ENCODE results near the gene PNPLA2.

Gene PNPLA2

DNA sequence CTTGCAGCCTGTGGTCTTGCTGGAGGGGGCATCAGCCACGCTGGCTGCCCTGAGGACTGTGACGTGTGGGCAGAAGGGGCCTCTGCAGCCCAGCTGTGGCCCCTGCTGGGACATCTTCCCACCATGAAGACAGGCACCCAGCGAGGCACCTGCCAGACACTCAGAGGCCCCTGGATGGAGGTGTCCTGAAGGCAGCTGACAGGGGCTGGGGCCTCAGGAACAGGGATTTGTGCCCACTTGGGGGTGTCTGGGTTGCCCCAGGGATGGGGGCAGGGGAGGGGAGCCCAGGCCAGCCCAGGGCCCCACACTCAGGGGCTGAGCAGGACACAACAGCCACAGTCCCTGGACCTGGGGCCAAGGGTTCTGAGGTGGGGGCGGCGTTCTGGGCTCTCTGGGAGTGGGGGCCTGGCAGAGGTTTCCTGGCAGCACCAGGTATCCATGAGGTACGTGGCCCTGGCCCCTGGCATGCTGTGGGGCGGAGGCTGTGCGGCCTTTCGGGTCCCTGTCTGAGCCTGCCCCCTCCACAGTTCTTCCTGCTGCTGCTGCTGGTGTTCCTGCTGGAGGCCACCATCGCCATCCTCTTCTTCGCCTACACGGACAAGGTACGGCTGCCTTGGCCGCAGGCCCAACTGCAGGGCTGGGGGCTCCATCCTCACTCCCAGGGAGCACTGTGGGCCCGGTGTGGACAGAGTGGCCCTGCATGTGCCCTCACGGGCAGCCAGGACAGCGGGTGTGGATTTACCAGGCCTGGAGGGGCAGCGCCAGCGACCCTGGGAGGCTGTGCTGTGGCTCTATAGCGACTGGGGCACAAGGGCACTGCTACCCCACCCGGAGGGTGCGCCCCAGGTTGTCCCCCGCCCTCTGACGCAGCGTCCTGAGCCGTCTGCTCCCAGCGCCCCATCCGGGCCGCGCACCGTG is 45.5 kb downstream of the PNPLA2 start:
- TF ChIP-seq, protein P1, sequence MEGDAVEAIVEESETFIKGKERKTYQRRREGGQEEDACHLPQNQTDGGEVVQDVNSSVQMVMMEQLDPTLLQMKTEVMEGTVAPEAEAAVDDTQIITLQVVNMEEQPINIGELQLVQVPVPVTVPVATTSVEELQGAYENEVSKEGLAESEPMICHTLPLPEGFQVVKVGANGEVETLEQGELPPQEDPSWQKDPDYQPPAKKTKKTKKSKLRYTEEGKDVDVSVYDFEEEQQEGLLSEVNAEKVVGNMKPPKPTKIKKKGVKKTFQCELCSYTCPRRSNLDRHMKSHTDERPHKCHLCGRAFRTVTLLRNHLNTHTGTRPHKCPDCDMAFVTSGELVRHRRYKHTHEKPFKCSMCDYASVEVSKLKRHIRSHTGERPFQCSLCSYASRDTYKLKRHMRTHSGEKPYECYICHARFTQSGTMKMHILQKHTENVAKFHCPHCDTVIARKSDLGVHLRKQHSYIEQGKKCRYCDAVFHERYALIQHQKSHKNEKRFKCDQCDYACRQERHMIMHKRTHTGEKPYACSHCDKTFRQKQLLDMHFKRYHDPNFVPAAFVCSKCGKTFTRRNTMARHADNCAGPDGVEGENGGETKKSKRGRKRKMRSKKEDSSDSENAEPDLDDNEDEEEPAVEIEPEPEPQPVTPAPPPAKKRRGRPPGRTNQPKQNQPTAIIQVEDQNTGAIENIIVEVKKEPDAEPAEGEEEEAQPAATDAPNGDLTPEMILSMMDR (IDR thresholded peaks at IDR 0.05; ENCODE audit: extremely low read depth, missing control alignments): no peak
- no peak for DNase-seq (ENCODE audit: low spot score)

GRCh38 chr11:864898-865297 is 46.2 kb downstream of the PNPLA2 start:
- no peak for DNase-seq (ENCODE audit: low spot score)
- TF ChIP-seq, protein P1 (IDR thresholded peaks at IDR 0.05; ENCODE audit: extremely low read depth, missing control alignments): no peak

DNA sequence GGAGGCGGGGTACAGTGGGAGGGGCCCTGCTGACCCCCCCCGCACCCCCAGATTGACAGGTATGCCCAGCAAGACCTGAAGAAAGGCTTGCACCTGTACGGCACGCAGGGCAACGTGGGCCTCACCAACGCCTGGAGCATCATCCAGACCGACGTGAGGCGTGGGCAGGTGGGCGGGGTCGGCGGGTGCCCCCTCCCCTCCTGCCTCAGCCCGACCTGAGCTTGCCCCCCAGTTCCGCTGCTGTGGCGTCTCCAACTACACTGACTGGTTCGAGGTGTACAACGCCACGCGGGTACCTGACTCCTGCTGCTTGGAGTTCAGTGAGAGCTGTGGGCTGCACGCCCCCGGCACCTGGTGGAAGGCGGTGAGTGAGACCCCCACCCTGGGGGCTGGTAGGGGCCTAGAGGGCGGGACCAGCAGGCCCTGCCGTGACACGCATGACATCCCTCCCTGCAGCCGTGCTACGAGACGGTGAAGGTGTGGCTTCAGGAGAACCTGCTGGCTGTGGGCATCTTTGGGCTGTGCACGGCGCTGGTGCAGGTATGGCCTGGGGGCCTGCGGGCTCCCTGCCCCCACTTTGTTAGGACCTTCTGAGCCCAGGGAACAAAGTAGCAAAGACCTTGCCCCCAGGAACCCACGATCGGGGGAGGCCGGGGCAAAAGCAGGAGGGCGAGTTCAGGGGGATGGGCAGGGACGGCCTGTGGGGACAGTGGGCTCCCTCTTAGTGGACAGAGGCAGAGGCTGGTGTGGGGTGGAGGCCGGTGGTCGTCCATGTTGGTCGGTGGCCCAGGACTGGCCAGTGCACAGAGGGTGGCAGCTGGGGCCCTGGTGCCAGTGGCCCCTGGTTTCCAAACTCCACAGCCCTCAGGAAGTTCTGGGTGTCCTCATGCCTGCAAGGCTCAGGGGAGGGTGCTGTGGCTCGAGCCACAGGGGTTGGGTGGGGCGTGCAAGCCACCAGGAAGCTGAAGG is 47.0 kb downstream of the PNPLA2 start:
- TF ChIP-seq, protein P1 (IDR thresholded peaks at IDR 0.05; ENCODE audit: extremely low read depth, missing control alignments): no peak

DNA sequence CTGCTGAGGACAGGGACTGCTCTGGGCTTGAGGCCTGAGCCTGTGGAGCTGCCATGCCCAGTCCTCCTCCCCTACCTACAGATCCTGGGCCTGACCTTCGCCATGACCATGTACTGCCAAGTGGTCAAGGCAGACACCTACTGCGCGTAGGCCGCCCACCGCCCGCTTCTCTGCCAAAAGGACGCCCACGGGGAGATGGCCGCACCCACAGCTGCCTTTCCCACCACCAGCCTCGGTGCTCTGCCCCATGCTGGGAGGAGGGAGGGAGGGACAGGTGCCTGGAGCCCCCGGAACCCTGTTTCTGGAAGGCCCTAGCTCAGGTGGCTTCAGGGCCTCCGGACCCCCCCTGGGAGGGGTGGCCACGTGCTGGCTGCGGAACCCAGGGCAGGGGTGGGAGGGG is 47.8 kb downstream of the PNPLA2 start:
- TF ChIP-seq, protein P1 (IDR thresholded peaks at IDR 0.05; ENCODE audit: extremely low read depth, missing control alignments): no peak
- DNase-seq (ENCODE audit: low spot score): no peak

More for the DNA sequence above, 47.0 kb downstream of the PNPLA2 start:
- no peak for DNase-seq (ENCODE audit: low spot score)

DNA sequence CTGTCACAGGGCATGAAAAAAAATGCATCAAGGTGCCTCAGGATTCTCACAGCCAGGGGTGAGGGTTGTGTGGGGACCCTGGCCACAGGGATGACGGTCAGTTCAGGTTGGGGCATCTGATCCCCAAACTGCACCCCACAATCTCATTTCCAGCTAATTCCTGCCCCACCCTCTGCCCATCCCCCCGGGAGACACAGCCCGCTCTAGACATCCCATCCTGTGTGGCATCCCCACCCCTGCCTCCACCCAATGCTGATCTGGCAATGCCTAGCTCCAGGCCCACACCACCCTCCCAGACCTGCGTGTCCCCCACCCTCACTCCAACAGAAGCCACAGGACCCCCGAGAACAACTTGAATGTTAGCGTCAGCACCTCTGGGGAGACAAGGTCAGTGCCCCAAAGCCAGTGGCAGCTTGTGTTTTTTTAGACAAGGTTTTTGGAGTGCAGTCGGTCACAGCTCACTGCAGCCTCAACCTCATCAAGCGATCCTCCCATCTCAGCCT is 49.2 kb downstream of the PNPLA2 start:
- TF ChIP-seq, protein P1 (IDR thresholded peaks at IDR 0.05; ENCODE audit: extremely low read depth, missing control alignments): no peak
- no peak for DNase-seq (ENCODE audit: low spot score)

DNA sequence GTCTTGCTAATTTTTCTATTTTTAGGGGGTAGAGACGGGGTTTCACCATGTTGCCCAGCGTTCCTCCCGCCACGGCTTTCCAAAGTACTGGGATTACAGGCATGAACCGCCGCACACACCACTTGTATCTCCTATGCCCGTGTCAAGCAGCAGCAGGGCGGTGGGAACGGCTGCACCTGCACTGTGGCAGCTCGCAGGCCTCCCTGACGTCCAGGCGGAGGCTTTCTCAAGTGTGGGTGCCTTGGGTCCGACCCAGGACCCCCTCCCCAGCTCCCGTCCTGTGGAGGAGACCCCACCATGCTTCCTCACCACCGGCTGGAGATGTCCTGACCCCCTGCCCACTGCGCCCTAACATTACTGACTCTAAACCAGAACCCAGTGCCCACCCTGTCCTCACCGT is 49.7 kb downstream of the PNPLA2 start:
- DNase-seq (ENCODE audit: low spot score): no peak
- TF ChIP-seq, protein P1 (IDR thresholded peaks at IDR 0.05; ENCODE audit: extremely low read depth, missing control alignments): no peak
